Hematopoietic multipotent progenitor cell treated with erythropoietin and hydrocortisone succinate and interleukin-3 and kit ligand, for 8 days (in vitro differentiated cells): ENCODE data around the gene ABCA7.
"Not testable (repeated sequence)": the region's sequence is repeated elsewhere in the genome, so short reads cannot be mapped to it uniquely, and the experiment has no call there.

Experiments used
- DNase-seq: peaks from one replicate; pipeline ENCODE4 v3.0.0-alpha.2; 2015

Gene ABCA7

DNA sequence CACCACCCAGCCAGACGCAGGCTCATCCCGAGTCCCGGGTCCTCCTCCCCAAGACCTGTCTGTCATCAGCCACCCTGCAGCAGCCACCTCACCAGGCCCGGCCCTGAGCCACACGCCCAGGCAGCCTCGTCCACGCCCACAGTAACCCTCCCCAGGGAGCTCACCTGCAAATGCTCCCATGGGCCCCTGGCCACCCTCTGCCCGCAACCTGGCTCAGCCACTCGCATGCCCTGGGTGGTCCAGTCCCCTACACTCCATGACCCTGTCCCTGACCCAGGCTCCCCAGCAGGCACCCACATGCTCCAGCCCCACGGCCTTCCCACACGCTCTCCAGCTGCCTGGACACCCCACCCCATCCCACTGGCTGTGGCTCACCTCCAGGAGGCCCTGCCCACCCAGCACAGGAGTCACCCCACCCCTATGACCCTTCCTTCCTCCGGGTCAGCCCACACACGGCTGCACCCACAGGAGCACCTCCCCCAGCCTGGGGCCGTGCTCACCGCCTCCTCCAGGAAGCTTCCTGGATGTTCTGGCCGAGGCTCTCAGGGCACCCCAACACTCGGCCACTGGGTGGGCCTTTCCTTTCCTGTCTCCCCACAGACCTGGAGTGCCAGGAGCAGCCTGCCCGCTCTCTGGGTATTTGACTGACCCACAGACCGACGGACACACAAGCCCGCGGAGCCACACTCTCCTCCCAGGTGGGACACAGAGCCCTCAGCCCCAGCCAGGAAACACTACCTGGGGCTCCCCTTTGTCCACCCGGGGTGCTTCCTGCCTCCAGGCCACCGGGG lies 22.6 kb upstream of the ABCA7 start:
- no peak for DNase-seq

DNA sequence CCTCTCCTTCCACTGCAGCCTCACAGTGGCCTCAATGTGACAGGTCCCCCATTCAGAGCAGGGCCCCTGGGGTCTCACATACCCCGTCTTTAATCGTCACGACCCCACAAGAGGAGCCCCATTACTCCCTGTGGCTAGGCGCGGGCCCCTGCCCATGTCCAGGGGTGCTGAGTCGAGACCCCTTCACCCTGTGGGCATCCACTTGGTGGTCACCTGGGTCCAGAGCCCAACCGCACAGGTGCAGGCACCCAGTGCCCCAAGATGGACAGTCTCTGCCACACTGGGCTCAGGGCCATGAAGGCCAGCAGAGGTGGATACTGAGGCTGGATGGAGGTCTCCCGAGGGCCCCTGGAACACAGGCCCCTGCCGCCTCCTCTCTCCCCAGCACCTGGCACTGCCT lies 22.0 kb upstream of the ABCA7 start:
- DNase-seq = no peak

DNA sequence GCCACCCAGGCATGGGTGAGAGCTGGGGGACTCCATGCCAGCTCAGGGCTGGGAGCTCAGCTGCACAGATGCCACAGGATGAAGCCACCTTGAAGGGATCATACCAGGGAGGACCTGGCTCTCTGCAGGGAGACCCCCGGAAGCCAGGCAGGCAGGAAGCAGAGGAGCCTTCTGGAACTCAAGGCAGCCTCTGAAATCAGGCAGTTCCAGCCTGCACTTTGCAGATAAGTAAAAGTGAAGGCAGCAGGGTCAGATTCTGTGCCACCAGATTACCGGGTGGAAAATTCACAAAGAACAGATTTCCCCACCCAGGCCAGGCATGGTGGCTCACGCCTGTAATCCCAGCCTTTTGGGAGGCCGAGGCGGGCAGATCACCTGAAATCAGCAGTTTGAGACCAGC lies 21.5 kb upstream of the ABCA7 start:
- peak; percentile 74 for DNase-seq

DNA sequence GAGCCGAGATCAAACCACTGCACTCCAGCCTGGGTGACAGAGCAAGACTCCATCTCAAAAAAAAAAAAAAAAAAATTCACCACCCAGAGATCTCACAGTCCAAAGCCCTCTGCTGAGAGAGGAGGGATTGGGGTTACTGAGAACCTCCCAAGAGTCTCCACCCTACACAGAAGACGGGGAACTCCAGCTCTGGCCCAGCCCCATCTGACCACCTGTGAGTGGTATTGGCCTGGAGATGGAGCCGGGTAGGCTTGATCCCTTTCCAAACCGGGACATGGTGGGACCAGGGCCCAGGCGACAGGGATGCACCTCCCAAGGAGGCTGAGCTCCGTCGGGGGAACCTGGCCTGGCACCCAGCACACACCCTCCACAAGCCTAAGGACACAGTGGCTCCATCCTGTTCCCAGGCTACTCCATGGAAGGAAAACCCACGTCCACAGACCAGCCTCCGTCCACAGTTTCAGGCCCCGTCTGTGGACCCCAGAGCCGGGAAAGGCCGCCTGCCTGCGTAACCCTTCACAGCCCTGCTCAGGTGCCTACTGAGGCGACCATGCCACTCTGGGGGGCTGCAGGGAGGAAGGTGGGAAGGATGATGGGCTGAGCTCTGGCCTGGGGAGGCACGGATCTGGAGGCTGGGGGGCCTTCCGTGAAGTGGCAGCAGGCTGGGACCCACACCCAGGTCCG lies 20.8 kb upstream of the ABCA7 start:
- no peak for DNase-seq

DNA sequence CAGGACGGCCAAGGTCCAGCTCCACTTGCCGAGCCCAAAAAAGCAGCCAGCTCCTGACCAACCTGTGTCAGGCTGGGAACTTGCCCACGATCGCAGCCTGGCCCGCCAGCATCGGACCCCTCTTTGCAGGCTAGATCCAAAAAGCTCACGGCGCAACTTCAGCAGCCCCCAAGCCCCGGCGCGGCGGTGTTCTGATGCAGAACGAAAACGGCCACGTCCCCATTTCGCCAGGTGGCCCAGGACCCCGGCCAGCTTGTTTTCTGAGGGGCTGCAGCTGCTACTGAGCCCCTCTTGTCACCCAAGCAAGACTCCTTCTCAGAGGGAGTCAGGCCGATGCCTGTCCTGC lies 20.3 kb upstream of the ABCA7 start:
- no peak for DNase-seq

DNA sequence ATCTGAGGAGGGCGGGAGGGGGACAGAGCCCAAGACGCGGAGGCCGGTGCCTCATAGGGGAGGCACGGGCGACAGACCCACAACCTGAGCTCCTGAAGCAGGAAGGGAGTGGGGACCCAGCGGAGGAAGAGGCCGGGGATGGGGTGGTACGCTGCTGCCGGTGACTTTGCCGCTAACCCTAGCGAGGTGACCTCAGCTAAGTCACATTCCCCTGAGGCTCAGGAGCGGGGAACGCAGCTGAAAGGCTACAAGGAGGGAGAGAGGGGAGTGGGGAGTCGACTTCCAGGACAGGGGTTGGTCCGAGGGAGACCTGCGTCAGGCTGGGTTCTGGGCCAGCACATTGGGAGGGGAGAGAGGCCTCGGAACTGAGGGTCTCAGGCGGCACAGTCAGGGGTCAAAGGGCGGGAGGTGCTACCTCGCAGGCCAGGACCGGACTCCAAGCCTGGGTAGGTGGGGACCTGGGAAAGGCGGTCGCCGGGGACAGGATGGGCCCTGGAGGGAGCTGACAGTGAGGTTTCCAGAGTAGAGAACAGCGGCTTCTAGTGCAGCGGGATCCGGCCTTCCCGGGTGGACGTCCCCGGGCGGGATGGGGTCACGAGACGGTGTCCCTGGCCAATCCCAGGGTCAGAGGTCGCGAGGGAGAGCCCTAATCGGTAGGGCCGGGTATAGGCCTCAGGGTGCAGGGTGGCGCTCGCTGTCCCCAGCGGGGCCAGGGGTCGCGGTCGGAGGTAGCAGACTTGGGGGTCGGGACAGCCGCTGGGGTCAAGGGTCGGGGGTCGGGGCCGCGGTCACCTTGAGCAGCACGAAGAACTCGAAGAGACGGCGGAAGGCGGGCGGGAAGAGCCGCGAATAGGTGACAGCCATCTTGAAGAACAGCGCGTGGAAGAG lies 19.7 kb upstream of the ABCA7 start:
- DNase-seq = no peak

DNA sequence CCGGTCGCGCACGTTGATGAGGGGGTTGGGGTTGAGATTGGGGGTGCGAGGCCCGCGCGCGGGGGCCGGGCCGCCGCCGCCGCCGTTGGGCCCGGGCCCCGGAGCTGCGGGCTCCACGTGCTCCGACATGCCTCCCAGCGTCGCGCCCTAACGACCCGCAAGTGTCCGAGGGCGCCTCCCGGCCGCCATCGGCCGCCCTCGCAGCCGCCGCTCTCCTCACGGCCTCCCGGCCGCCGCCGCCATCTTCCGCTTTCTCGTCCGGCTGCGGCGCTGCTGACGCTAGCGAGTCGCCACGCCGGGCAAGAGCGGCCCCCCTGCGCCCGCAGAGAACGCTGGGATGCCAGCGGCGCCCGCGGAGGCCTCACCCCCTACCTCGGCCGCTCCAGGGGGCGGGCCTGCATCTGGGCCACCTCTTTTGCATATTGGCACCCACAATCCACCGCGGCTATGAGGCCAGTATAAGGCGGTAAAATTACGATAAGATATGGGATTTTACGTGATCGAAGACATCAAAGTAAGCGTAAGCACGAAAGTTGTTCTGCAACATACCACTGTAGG lies 19.0 kb upstream of the ABCA7 start, which contains the start of gene TMEM259:
Gene TMEM259, minus strand, starts transcription at position 256 of the 558 bp plus-strand sequence. Its CDS starts 127 bp downstream, at position 129.
- DNase-seq = peak; percentile 97

DNA sequence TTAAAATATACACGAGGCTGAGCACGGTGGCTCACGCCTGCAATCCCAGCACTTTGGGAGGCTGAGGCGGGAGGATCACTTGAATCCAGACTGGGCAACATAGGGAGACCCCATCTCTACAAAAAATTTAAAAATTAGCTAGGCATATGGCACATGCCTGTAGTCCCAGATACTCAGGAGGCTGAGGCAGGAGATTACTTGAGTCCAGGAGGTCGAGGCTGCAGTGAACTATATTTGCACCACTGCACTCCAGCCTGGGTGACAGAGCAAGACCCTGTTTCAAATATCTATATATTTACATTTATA lies 16.1 kb upstream of the ABCA7 start:
- DNase-seq = not testable (repeated sequence)

DNA sequence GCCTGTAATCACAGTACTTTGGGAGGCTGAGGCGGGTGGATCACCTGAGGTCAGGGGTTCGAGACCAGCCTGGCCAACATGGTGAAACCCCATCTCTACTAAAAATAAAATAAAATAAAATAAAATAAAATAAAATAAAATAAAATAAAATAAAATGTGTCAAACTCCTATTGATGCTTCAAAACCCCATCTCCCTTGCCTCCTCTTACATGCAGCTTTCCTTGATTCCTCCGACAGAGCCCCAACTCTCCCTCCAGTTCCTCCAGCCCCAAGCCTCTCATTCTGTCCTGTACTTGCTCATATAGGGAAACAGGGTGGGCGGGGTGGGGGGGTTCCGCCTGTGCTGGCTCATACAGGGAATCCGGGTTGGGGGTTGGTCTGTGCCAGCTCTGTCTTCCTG lies 14.8 kb upstream of the ABCA7 start:
- DNase-seq = not testable (repeated sequence)

DNA sequence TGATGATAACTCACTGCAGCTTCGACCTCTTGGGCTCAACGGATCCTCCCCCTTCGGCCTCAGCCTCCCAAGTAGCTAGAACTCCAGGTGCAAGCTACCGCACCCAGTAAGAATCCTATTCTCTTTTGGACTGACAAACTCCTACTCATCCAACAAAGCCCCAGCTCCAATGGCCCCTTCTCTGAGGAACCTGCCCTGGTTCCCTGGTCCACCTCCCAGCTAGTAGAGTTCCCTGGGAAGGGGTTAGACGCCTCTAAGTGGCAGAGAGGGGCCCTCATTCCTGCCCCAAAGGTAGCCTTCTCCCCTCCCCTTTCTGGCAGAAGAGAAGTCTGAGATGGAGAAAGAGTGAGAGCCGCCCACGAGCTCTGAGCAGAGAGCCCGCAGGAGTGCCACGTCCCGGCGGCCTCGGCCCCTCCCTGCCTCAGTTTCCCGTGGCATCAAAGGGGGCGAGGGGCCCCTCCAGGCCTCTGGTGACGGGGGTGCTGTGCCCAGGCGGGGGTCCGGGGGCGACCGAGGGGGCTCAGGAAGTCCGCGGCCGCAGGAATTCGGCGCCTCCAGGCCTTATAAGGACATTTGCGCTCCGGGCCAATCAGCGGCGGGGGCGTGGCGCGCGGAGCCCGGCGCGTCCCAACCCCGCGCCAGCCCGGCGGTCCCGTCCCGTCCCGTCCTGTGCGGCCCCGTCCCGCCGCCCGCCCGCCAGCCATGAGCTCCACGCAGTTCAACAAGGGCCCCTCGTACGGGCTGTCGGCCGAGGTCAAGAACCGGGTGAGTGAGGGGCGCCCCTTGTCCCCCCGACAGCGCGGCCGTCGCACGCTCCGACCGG lies 13.7 kb upstream of the ABCA7 start, which contains the start of gene CNN2:
Gene CNN2, plus strand, starts transcription at position 649 of the 823 bp plus-strand sequence. Its CDS starts 54 bp downstream, at position 703.
- peak; percentile 62 for DNase-seq

DNA sequence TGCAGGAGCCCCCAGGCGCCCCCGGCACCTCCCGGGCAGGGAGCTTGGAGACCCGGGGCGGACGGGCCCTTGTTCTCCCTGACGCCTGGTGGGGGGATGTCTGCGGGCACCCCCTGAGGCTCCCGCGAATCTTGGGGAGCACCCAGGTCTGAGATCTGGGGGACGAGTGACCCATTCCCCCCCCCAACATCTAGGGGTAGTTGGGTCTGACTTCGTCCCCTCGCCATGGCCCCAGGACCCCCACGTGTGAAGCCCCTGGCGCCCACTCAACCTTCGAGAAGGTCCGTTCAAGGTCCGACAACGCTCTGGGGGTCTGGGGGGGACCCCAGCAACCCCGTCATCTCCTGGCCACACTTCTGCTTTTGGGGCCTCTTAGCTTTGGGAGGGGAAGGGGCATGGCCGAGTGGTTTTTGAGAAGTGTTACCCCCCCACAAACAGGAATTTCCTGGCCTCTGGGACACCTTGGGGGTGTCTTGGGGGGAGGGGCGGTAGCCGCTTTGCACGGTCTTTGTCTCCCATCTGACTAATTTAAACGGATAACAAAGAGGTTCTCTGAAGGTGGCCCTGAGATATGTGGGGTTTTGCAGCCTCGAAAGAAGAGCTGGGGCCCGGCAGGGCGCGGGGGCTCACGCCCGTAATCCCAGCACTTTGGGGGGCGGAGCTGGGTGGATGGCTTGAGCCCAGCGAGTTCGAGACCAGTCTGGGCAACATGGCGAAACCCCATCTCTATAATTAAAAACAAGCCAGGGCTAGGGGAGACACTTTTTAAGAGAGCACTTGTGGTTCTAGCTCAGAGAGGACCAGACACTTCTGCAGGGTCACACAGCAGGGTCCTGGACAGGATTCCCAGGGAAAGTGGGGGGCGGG lies 12.9 kb upstream of the ABCA7 start:
- peak; percentile 45 for DNase-seq

DNA sequence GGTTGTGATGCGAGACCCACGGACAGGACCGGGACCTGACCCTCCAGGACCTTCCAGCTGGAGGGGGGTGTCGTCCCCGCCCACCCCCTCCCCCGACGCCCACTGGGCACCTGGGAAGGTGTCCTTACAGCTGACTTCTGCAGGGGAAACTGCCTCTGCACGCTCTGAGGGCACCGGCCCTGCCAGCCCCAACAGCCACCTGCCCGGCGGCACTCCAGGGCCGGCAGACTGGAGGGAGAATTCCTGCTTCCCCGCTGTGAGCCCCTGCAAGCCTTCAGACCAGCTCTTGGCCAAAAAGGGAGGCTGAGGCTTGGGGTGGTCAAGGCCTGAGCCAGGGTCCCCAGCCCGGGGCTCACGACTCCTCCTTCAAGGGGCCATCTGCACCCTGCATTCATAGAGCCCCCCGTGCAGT lies 12.3 kb upstream of the ABCA7 start:
- no peak for DNase-seq

DNA sequence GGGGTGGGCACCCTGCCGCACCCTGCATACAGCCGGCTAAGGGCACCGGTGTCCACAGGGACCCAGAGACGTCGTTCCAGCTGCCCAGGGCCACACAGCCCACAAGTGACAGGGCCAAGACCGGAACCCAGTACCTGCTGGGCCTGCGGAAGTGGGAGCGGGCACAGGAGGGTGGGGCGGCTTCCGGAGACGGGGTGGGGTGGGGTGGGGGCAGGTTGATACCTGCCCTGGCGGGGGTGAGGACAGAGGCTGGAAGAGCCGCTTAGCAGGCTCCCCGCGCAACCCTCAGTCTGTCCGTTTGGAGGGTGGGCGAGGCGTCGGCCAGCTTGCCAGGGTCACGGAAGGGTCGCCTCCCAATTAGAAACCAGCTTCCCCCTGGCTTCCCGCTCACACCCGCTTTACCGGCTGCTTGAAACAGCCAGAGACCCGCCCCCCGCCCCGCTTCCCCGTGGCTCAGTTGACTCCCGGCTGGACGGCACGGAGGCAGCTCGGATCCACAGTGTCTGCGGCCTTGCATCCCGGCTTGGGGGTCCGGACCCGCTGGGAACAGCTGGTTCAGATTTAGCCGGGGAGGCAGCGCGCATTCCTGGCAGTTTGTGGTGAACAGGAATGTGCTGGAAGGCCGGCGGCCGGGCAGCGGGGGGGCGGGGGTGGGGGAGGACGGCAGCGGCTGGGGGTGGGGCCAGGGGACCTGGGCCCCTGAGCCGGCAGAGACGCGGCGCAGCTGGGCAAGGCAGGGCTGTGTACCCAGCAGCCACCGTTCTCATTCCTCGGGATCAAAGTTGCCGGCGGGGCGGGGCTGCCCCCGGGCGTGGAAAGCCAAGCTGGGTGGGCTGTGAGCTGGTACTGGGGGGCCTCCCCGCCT lies 11.6 kb upstream of the ABCA7 start:
- DNase-seq = peak; percentile 23

DNA sequence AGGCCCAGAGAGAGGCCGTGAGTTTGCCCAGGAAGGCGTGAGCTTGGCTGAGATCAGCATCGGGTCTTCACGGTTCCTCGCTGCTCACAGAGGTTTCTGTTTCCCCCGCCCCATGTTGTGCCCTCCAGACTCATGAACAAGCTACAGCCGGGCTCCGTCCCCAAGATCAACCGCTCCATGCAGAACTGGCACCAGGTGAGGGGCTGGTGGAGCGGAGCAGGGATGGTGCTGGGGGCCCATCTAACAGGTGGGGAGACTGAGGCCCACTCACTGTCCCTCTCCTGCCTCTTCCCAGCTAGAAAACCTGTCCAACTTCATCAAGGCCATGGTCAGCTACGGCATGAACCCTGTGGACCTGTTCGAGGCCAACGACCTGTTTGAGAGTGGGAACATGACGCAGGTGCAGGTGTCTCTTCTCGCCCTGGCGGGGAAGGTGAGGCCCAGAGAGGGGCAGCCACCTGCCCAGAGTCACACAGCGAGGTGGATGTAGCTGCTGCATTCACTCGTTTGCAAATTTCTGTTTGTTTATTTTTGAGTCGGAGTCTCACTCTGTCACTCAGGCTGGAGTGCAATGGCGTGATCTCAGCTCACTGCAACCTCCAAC lies 7.5 kb upstream of the ABCA7 start:
- no peak for DNase-seq

DNA sequence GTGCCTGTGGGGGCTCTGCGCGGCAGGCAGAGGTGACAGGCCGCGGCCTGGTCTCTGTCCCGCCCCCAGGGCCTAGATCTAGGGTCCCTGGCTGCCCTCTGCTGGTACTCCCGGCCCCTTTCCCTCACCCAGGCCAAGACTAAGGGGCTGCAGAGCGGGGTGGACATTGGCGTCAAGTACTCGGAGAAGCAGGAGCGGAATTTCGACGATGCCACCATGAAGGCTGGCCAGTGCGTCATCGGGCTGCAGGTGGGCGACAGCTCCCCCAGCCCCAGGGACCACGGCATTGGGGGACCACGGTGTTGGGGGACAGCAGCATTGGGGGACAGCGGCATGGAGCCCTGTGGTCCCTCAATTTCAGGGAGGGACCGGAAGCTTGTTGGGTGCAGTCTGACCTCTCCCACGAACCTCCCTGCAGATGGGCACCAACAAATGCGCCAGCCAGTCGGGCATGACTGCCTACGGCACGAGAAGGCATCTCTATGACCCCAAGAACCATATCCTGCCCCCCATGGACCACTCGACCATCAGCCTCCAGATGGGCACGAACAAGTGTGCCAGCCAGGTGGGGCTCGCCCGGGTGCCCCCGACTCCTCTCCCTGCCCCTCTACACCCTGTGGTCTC lies 3.8 kb upstream of the ABCA7 start:
- DNase-seq = no peak

DNA sequence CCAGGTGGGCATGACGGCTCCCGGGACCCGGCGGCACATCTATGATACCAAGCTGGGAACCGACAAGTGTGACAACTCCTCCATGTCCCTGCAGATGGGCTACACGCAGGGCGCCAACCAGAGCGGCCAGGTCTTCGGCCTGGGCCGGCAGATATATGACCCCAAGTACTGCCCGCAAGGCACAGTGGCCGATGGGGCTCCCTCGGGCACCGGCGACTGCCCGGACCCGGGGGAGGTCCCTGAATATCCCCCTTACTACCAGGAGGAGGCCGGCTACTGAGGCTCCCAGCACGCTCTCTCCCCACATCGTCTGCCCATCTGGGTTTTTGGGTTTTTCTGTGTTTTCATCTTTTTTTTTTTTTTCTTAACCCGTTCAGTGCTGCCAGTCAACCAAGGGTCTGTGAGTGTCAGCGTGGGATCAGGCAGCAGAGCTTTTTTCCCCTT lies 2.3 kb upstream of the ABCA7 start:
- no peak for DNase-seq

DNA sequence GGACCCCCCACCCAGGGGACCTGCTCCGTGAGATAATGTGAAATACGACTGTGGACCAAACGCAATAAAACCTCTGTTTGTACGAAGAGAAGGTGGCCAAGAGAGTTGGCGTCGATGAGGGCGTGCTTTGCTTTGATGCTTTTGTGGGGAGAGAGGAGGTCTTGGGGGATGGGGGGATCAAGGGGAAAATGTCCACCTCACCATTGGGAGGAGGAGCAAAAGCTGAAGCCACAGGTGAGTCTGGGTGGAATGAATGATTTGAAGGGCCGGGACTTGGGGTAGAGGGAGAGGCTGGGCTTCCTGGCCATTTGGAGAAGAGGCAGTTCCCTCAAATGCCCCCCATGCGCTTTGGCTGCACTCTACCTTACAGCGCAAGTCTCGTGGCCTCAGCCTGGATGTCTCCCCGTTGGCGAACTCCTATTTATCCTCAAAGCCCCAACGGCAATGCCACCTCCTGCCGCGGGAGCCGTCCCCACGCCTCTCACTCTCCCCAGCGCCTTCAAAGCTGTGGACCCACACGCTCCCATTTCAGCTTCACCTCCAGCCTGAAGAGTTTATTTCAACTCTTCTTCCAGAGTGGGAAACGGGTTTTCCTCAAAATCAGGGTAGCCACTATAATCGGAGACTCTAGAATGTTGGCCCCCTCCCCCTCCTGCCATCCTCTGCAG lies 795 bp upstream of the ABCA7 start:
- DNase-seq = peak; percentile 21

DNA sequence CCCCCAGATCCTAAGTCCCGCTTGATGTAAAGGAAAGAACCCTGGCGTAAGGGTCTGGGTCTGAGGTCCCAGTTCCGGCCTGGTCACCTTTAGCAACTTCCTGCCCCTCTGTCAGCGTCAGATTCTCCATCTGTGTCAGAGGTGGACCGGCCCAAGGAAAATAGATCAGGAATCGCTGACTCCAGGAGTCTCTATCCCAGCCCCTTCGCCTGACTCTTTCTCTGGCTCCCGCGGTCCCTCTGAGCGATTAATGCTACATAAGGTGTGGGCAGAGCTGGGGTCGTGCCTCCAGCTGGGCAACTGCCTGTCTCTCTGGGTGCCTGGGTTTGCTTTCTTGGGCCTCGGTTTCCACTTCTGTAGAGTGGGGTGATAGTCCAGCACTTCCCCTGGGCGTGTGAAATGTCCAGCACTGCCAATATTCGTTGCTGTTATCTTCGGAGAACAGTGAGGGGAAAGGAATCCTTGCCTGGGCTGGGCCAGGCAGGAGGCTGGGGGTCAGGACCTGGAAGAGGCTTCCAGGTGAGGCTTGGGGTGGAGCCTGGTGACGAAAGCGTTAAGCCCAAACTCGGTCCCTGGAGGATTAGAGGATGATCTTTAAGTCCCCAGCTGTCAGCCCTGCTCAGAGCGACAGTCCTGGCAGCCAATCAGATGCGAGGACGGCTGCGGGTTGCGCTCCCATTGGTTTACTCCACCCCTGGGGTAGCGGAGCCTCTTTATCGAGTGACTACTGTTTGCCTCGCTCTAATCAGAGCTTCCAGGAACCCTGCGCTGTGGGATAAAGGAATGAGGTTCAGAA lies 767 bp downstream of the ABCA7 start:
- peak; percentile 99 for DNase-seq
